Measurements from ENCODE around the gene RHOU.

Gene RHOU

GRCh38 chr1:228781161-228781808, 46.0 kb downstream of the RHOU start:
- TF ChIP-seq ZNF274 (IDR thresholded peaks at IDR 0.05; ENCODE audit: low read depth, low read length), result no peak
- H3K4me3 ChIP-seq (ENCODE audit: low read length), result no peak overlapping the region

DNA sequence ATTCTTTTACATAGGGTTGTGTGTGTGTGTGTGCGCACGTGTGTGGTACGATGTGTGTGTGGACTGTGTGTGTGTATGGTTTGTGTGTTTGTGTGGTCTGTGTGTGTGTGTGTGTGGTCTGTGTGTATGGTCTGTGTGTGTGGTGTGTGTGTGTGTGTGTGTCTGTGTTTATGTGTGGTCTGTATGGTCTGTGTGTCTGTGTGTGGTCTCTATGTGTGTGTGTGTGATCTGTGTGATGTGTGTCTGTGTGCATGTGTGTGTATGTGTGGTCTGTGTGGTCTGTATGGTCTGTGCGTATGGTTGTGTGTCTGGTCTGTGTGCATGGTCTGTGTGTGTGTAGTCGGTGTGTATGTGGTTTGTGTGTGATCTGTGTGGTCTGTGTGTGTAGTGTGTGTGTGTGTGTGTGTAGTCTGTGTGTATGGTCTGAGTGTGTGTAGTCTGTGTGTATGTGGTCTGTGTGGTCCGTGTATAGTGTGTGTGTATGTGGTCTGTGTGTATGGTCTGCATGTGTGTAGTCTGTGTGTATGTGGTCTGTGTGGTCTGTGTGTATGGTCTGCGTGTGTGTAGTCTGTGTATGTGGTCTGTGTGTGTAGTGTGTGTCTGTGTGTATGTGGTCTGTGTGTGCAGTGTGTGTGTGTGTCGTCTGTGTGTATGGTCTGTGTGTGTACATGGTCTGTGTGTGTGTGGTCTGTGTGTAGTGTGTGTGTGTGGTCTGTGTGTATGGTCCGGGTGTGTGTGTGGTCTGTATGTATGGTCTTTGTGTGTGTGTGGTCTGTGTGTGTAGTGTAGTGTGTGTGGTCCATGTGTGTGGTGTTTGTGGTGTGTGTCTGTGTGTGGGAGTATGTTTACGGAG, 46.8 kb downstream of the RHOU start:
- H3K4me3 ChIP-seq (ENCODE audit: low read length), result no peak overlapping the region
- no peak for TF ChIP-seq ZNF274 (IDR thresholded peaks at IDR 0.05; ENCODE audit: low read depth, low read length)

DNA sequence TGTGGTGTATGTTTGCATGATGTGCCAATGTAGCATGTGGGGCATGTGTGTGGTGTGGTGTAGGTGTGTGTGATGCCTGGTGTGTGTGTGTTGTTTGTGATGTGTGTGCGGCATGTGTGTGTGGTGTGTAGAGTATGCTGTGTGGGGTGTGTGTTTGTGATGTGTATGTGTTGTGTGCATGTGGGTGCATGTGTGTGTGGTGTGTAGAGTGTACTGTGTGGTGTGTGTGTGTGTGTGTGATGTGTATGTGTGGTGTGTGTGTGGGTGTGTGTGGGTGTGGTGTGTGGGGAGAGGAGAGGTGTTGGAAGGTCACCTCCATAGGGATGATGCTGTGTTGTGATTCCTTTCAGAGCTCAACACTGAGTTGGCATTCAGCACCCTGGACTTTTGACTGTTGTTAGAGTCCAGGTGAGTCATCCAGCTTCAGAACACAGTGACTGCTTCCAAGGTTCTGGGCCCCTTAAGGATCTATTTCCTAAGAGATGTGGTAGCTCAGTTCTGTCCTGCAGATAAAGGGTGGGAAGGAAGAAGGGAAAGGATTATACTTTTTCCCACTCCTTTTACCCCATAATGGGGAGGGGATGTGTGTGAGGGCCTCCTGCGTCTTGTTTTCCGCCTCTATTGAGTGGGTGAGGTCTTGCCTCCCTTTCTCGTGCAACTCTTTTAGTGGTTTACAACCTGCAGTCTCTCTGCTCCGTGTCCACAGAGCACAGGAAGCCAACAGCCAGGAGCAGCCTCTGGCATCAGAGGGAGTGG, 47.6 kb downstream of the RHOU start:
- no peak overlapping the region for H3K4me3 ChIP-seq (ENCODE audit: low read length)
- no peak for TF ChIP-seq ZNF274 (IDR thresholded peaks at IDR 0.05; ENCODE audit: low read depth, low read length)

GRCh38 chr1:228783418-228784040, 48.2 kb downstream of the RHOU start:
- no peak overlapping the region for H3K4me3 ChIP-seq (ENCODE audit: low read length)
- TF ChIP-seq ZNF274 (IDR thresholded peaks at IDR 0.05; ENCODE audit: low read depth, low read length), result no peak

- TF ChIP-seq ZNF274 (IDR thresholded peaks at IDR 0.05; ENCODE audit: low read depth, low read length), result no peak
- no peak overlapping the region for H3K4me3 ChIP-seq (ENCODE audit: low read length)
These were observed 48.9 kb downstream of the RHOU start for GRCh38 chr1:228784181-228784580.

- H3K4me3 ChIP-seq (ENCODE audit: low read length), result no peak overlapping the region
- TF ChIP-seq ZNF274 (IDR thresholded peaks at IDR 0.05; ENCODE audit: low read depth, low read length), result no peak
These were observed 50.4 kb downstream of the RHOU start for GRCh38 chr1:228785366-228786330.

GRCh38 chr1:228786361-228787129, 51.3 kb downstream of the RHOU start:
- no peak overlapping the region for H3K4me3 ChIP-seq (ENCODE audit: low read length)
- no peak for TF ChIP-seq ZNF274 (IDR thresholded peaks at IDR 0.05; ENCODE audit: low read depth, low read length)

DNA sequence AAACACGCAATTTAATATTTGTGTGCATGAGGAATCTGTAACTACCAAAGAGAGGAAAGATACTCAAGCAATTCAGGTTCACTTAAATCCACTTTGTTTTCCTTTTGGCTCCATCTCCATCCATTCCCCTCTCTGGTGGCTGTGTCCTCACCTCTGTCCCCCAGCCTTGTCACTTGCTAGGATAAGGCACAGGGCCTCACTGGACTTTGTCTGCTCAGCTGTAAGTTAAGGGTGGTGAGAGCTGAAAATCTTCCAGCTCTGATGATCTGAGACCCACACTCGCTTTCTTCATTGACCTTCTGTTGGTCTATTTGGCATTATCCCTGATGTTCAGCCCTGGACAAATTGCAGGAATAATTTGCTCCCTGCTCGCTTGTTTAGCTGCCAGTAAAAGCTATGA, 56.5 kb downstream of the RHOU start:
- no peak overlapping the region for H3K4me3 ChIP-seq (ENCODE audit: low read length)
- TF ChIP-seq ZNF274 (IDR thresholded peaks at IDR 0.05; ENCODE audit: low read depth, low read length), result no peak

DNA sequence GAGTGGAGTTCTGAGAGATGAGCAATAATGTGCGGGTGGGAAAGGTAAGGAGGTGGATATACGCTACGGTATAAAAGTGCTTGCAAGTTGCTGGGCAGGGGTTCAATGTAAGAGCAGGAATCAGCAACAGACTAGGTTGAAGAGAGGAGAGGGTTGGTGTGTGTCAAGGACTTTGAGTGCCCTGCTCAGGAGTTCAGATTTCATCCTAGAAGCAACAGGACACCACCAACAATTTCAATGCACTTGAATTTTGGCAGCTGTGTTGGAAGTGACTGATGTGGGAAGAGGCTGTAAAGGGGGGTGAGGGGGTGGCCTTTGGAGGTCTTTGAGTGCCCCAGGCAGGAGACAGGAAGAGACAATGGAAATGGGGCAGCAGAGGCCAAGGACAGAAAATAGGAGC, 57.3 kb downstream of the RHOU start:
- TF ChIP-seq ZNF274 (IDR thresholded peaks at IDR 0.05; ENCODE audit: low read depth, low read length), result no peak
- no peak overlapping the region for H3K4me3 ChIP-seq (ENCODE audit: low read length)

DNA sequence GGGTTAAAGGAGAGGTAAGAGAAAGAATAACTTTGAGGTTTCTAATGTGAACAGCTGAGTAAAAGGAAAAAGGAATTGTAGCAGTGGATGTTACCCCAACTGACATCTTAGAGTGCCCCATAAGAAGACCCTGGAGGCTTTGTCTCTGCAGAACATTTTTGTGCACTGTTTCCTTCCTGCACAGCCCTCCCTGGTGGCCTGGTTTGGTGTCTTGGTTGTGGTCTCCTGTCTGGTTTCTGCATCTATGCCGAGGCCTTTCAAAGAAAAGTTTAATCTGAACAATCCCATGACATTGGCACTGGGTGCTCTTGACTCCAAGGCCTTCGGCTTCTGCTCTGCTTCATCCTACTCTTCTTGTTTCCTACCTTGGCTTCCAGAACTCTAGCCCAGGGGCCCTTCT, 57.8 kb downstream of the RHOU start:
- no peak for TF ChIP-seq ZNF274 (IDR thresholded peaks at IDR 0.05; ENCODE audit: low read depth, low read length)
- no peak overlapping the region for H3K4me3 ChIP-seq (ENCODE audit: low read length)

- no peak for TF ChIP-seq ZNF274 (IDR thresholded peaks at IDR 0.05; ENCODE audit: low read depth, low read length)
- H3K4me3 ChIP-seq (ENCODE audit: low read length), result no peak overlapping the region; the same call in 1 of the 2 replicates
These were observed 58.9 kb downstream of the RHOU start for GRCh38 chr1:228794173-228794572.

DNA sequence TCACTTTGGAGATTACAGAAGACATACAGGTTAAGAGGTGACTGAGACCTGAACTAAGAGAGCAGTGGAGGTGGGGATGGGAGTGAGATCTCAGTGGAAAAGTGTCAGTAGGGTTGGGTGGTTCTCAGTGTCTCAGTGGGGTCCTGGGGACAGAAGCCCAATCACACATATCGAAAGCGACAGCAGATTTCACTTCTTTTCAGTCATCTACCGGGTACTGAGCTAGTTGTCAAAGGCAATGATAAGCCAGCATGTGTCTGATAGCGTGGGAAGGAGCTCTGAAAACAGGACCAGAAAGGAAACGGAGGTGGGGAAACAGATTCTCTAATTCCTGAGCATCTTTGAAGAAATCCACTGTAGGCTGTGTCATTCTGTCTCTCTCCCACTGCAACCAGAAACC, 59.5 kb downstream of the RHOU start:
- TF ChIP-seq ZNF274 (IDR thresholded peaks at IDR 0.05; ENCODE audit: low read depth, low read length), result no peak
- no peak overlapping the region for H3K4me3 ChIP-seq (ENCODE audit: low read length)
